OCI-LY3 (cell line): ENCODE measurements around the gene MDFIC2.

Source experiments
- CTCF ChIP-seq: fragments of 200-600, 300-600 bp; sonication (generic); IDR thresholded peaks from 2 replicates; pipeline ENCODE4 v1.5.1; 2014; ENCODE audit warnings: antibody characterized with exemption, low read length, low read depth
- EZH2phosphoT487 ChIP-seq: fragments of 200-600 bp; shearing (Covaris generic); IDR thresholded peaks from 2 replicates; pipeline ENCODE4 v1.6.1; 2018; ENCODE audit warnings: antibody characterized with exemption, mixed run types, low read depth

DNA sequence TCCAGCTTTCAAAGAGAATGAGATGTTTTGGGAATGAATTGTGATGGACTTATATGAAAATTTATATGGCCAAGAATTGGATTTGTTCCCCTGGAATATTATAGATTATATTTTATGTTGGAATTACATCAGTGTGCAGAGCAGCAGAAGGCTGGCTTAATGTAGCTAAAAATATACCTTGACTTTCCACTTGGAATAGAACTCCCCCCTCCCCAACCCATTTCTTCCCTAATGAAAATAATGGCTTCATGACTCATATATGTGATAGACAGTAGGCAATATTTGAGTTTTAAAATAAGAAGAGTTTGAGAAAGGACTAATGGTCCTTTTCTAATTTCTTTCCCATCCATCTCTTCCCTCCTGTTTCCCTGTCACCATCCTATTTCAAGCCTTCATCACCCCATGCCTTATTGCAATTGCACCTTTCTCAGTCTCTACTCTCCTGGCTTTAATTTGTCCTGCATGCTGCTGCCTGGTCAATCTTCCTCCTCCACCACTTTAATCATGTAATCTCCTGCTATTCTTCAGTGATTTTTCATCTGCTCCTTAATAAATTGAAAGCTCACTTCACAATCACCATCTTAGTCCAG, 122.5 kb downstream of the MDFIC2 start:
- TF ChIP-seq CTCF, result no peak
- no peak for TF ChIP-seq EZH2phosphoT487
